HG02852 (cell line): ENCODE data around the gene SMG5.
"Not testable (repeated sequence)": the region's sequence is repeated elsewhere in the genome, so short reads cannot be mapped to it uniquely, and the experiment has no call there.

Experiments
- ATAC-seq: cut with Tn5 transposase; IDR thresholded peaks from one replicate; pipeline ENCODE4 v1.9.1; 2021; ENCODE audit warnings: mild to moderate bottlenecking, moderate library complexity; ENCODE audit not compliant: unreplicated experiment

Gene SMG5

DNA sequence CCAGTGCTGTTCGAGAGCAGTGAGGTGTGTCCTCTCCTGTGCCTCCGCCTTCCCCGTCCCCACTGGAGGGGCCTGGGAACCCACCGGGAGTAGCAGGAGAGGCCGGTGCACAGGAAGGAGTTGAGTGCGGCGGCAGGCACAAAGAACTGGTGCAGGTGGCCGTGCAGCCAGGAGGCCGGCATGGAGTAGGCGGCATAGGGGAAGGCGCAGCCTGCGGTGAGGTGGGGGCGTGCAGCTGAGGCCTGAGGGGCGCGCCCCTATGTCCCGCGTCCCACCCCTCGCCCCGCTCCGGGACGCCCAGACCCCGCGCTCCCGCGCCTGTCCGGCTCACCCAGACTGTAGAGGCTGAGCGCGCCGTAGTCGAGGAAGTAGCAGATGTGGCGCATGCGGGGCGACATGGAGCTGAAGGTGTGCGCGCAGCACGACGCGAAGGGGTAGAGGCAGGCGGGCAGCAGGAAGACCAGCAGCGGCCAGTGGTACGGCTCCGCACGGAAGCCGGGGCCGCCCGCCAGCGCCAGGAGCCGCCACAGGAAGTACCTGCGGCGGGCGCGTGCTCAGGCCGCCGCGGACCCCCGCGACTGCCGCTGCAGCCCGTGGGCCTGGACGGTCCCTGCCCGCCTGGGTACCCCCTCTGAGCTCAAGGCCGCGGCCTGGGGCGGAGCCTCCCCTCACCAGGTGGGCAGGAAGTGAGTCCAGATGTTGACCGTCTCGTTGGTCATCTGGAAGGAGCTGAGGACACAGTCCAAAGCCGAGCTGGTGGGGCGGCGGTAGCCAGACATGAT, 37.0 kb downstream of the SMG5 start:
- ATAC-seq = no peak

DNA sequence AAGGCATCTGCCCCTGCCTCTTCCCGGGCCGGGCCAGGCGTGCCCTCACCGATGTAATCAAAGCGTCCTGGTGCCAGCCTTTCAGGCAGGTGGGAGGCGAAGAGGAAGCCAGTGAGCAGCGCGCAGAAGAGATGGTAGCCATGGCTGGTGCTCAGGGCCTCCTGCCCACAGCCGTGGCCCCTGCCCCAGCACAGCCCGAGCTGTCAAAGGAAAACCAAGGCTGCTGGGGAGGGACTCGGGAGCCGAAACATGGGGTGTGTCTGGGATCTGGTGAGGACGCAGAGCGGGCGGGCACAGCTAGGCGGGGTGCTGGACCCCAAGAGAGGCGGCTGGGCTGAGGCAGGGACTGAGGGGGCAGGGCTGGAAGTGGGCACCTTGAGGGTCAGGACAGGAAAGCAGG, 37.9 kb downstream of the SMG5 start:
- no peak for ATAC-seq

DNA sequence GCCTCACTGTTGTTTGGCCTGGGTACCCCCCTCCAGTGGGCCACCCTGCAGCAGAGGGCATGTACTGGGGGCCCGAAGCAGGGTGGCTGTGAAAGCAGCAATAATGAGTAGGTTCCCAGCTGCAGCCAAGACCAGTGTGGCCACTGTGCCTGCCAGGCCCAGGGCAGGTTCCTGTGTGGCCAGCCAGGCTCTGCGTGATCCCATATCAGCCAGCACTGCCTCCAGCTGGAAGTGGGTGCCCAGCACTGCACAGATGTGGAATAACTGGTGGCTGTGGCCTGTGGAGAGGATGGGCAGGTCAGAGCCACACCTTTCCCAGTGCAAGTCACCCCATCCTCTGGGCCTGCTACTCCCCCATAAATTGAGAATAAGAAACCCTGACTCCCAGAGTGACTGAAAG, 38.5 kb downstream of the SMG5 start:
- ATAC-seq = no peak

- no peak for ATAC-seq
These were observed 39.9 kb downstream of the SMG5 start for GRCh38 chr1:156242738-156243137.

GRCh38 chr1:156241926-156242325, 40.7 kb downstream of the SMG5 start, which contains the start of gene BGLAP:
TSS of gene BGLAP (plus strand) at chr1:156242184. CDS start at chr1:156242232, 48 bp downstream.
- ATAC-seq = no peak

GRCh38 chr1:156241311-156241811, 41.3 kb downstream of the SMG5 start:
- ATAC-seq = no peak

DNA sequence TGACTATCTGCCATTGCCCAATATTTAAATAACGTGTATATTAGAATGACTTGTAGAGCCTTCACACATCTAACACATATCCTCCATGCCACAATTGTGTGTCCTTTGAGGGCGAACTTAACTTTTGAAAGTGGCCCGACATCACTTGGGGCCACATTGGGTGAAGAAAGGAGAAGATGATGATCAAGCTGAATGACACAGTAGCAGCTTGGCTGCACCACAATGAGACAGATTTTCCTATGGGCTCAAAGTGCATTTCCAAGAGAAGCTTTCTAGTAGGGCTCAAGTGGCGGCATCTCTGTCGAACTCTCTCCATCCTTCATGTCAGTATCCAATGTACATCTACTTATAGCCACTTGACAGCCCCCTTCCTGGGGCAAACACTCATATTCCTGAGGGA, 44.4 kb downstream of the SMG5 start:
- ATAC-seq = no peak

GRCh38 chr1:156236164-156236563, 46.5 kb downstream of the SMG5 start:
- ATAC-seq = no peak

DNA sequence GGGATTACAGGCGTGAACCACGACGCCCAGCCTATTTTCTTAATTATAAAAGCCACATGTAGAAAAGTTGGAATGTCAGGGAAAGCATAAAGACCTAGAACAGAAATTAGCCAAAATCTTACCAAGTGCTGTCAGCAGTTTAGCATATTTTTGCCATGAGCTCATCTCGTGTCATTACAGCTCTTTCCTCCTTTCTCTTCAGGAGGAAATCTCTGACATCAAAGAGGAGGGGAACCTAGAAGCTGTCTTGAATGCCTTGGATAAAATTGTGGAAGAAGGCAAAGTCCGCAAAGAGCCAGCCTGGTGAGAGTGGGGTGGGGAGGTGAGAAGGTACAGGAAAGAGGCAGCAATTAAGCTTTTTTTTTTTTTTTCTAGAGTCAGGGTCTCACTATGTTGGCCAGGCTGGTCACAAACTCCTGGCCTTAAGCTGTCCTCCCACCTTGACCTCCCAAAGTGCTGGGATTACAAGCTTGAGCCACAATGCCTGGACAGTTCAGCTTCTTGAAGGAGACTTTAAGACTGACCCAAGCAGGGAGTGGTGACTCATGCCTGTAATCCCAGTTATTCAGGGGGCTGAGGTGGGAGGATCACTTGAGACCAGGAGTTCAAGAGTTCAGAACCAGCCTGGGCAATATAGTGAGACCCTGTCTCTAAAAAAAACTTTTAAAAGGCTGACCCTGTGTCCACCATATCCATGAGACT, 49.0 kb downstream of the SMG5 start:
- ATAC-seq = no peak

DNA sequence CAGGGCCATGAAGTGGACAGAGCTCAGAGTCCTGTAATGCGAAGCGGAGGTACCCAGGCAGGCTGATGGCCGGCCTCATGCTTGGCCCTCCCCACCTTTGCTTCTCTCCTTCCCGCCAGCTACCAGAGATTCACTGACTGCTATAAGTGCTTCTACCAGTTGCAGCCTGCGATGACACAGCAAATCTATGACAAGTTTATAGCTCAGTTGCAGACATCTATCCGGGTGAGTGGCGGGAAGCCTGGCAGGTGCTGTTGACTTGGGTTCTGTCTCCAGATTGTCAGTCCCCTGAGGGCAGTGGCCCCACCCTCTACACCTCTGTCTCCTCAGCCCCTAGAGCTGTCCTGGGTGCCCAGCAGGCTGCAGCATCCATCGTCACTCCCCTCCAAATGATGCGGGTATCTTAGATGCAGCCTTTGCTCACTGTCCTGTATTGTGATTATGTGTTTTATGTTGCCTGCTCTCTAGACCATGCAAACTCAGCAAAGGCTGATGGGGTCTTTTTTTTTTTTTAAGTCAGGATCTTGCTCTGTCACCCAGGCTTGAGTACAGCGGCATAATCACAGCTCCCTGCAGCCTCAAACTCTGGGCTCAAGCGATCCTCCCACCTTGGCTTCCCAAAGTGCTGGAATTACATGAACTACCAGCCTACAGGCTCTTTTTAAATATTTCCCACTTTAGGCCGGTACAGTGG, 50.3 kb downstream of the SMG5 start:
- no peak for ATAC-seq

GRCh38 chr1:156230473-156230837, 52.2 kb downstream of the SMG5 start:
- ATAC-seq = no peak

GRCh38 chr1:156229809-156230472, 52.7 kb downstream of the SMG5 start:
- ATAC-seq = no peak

GRCh38 chr1:156228501-156228900, 54.1 kb downstream of the SMG5 start:
- ATAC-seq = no peak

DNA sequence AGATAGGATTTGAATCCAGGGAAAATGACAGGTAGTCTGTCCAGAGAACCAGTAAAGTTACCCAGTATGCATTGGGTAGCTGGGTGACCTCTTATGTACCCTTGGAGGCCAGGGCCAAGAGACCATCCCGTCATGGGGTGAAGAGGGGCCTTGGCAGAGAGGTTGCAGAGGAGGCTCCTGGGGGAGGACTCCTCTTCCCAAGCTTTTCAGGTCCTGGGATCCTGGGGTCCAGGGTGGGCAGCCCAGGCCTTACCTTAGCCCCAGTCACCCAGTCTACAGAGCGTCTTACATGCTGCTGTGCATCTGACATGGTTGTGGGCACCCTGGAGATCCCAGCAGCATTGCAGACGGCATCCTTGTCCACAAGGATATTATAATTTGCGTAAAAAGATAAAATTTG, 55.8 kb downstream of the SMG5 start:
- no peak for ATAC-seq

DNA sequence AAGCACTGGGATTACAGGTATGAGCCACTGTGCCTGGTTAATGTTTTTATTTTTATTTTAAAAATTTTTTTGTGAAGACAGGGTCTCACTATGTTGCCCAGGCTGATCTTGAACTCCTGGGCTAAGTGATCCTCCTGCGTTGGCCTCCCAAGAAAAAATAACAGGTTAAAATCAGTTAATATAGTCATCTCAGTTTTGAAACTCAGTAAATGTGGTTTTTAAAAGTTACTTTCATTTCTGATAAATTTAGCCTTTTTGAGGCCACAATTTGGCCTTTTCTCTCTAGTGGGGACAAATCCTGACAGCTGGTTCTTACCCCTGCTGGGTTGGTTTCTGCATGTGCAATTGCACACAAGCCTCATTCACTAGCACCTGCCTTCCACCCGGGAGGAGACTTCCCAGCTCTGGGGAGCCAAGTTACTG, 56.5 kb downstream of the SMG5 start:
- peak; percentile 68 for ATAC-seq

GRCh38 chr1:156225677-156226014, 57.0 kb downstream of the SMG5 start:
- ATAC-seq = no peak

GRCh38 chr1:156221986-156222692, 60.5 kb downstream of the SMG5 start:
- ATAC-seq = no peak

DNA sequence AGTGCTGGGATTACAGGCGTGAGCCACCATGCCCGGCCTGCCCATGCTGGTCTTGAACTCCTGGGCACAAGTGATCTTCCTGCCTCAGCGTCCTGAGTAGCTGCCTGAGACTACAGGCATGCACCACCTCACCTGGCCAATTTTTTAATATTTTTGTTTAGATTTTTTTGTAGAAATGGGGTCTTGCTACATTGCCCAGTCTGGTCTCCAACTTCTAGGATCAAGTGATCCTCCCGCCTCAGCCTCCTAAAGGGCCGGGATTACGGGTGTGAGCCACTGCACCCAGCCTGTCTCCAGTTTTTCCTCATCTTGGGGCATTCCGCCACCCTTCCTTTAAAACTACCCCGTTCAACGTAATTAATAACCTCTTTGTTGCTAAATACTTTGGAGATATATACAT, 62.4 kb downstream of the SMG5 start:
- ATAC-seq = no peak

DNA sequence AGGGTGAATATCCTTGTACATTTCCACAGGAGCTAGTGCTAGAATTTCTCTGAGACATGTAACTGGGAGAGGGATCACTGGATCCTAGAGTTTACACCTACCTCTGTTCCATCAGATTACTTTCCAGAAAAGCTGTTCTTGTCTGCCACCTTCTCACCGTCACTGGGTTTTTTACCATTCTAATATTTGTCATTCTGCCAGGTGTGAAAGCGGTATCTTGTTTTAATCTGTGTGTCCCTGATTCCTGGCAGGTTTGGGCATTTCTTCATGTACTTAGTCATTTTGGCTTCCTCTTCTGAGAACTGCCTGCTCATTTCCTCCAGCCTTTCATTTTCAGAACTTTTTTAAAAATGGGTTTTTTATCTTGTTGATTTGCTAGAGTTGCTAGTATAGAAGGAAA, 64.8 kb downstream of the SMG5 start:
- ATAC-seq = no peak

- not testable (repeated sequence) for ATAC-seq
These were observed 66.1 kb downstream of the SMG5 start for GRCh38 chr1:156216361-156217086.
